Lung (tissue), 12 donors: Measurements from ENCODE around the gene IQGAP3. TPM values are rescaled to one million over a fixed set of nuclear protein-coding genes. Genes with fewer than 3 reads are reported as not detected.

Source experiments
- ATAC-seq: fragments of 200-7000 bp; cut with Tn5 transposase; one replicate; pipeline ENCODE4 v1.9.1; 2020; ENCODE audit warnings: moderate number of reproducible peaks; ENCODE audit not compliant: insufficient read depth, low FRiP score
- DNase-seq, 3 donors: peaks; one replicate each; pipeline ENCODE4 v3.0.0-alpha.2; 2013 to 2017
- H3K27ac ChIP-seq, 2 donors: one replicate each; pipeline ENCODE4 v1.5.1; 2013; ENCODE audit warnings: mild to moderate bottlenecking in 2 of 2, moderate library complexity in 2 of 2, control low read depth in 1 of 2, inconsistent platforms in 1 of 2, low read depth in 1 of 2, low read length in 1 of 2
- H3K27me3 ChIP-seq, 3 donors: one replicate each; pipeline ENCODE4 v1.5.1; 2013; ENCODE audit warnings: low read length in 2 of 3; ENCODE audit not compliant: control insufficient read depth in 3 of 3, insufficient read depth in 3 of 3
- H3K36me3 ChIP-seq, 4 donors: one replicate each; pipeline ENCODE4 v1.5.1; 2013; ENCODE audit warnings: low read length in 4 of 4, mild to moderate bottlenecking in 1 of 4, moderate library complexity in 1 of 4; ENCODE audit not compliant: control insufficient read depth in 4 of 4, insufficient read depth in 4 of 4
- H3K4me1 ChIP-seq, 5 donors: one replicate each; pipeline ENCODE4 v1.5.1; 2013; ENCODE audit warnings: low read length in 5 of 5, mild to moderate bottlenecking in 2 of 5, moderate library complexity in 1 of 5; ENCODE audit not compliant: control insufficient read depth in 5 of 5, insufficient read depth in 5 of 5
- H3K4me3 ChIP-seq: one replicate; pipeline ENCODE4 v1.5.1; 2013; ENCODE audit warnings: mild to moderate bottlenecking, control low read depth, moderate library complexity
- H3K9ac ChIP-seq, 2 donors: one replicate each; pipeline ENCODE4 v1.5.1; 2013; ENCODE audit warnings: low read length in 2 of 2, control low read depth in 1 of 2; ENCODE audit not compliant: insufficient read depth in 1 of 2
- H3K9me3 ChIP-seq, 4 donors: one replicate each; pipeline ENCODE4 v1.5.1; 2013; ENCODE audit warnings: low read length in 3 of 4, mild to moderate bottlenecking in 1 of 4, moderate library complexity in 1 of 4; ENCODE audit not compliant: control insufficient read depth in 4 of 4, insufficient read depth in 3 of 4
- WGBS, 2 donors: extraction: QIAGEN DNeasy Blood & Tissue Kit; methylation state at CpG; one replicate each; pipeline ENCODE4 v1.1.7; 2013; 5-methylcytosine and 5-hydroxymethylcytosine counted together
- polyA plus RNA-seq, 2 donors: library from polyadenylated mRNA; stranded (reverse); fragments of 200-250 nt; gene quantifications; one replicate each; pipeline ENCODE4 v1.2.1, GENCODE V29; 2013
- total RNA-seq, 2 donors: library from RNA; depleted of rRNA in 1 of 2; stranded (reverse); fragments of >200 nt in 1 of 2; gene quantifications; one replicate each; pipeline ENCODE4 v1.2.1, GENCODE V29; 2014 to 2021
- TF ChIP-seq, protein P1 (sequence below): IDR thresholded peaks from 2 replicates; pipeline ENCODE4 v1.5.1; 2012; ENCODE audit warnings: mild to moderate bottlenecking; ENCODE audit errors: control extremely low read depth, extremely low read depth
- donor health status: control.
- donor health status: control.
- donor health status: Bipolar disorder and iron deficiency.
- donor health status: healthy.
- donor health status: DM: yes; HTN: yes; CAD: no.

IQGAP3 gene
- total and polyA plus RNA-seq, 4 donors, result 0.42 to 3.4 (median 1.2) TPM

DNA sequence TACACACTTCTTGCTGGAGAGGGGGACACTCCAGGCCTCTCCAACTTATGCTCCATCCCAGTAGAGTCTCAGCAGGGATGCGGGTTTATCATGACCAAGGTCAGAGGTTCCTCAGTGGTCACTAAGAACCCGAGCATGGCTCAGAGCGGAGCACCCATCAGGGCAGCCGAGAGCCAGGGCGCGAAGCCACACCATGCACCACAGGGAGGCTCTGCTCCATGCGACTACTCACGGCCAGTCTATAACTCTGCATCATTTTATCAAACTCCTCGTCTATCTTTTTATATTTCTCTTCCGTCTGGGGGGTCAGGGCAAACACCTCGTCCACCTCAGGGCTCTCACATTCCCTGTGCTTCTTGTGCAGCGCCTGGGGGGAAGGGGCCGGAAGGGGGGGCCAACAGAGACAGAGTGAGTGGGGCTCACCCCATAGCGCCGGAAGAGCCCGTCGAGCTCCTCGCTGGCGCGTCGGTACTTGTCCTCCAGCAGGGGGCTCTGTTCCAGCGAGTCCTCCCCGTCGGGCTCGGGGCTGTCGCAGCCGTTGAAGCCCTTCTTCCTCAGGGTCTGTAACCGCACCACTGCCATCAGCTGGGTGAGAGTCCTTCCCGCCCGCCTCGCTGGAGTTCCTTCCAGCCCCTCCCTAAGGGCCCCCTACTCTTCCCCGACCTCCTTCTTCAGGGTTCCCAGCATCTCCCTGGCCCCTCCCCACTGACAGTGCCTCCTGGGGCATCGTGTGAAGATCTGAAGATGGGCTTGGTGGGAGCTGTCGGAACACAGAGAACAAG, 91.8 kb downstream of the IQGAP3 start:
- Histone ChIP-seq H3K4me3 (no peak overlapping the region), H3K4me1 (peaks cover 0 to 20% (median 0%) of the 10 kb centered on the region in 5 donors), H3K9me3 (no peaks in the 10 kb centered on the region), H3K9ac (no peak overlapping the region), H3K36me3 (peaks cover 23 to 70% (median 58%) of the 10 kb centered on the region in 4 donors), H3K27ac (peak overlapping the region in 1 of 2 donors; percentile 5), H3K27me3 (no peaks in the 10 kb centered on the region)
- DNase-seq (peak in 2 of 3 donors; percentile 45 to 64), ATAC-seq (peak; percentile 30)
- TF ChIP-seq, protein P1, sequence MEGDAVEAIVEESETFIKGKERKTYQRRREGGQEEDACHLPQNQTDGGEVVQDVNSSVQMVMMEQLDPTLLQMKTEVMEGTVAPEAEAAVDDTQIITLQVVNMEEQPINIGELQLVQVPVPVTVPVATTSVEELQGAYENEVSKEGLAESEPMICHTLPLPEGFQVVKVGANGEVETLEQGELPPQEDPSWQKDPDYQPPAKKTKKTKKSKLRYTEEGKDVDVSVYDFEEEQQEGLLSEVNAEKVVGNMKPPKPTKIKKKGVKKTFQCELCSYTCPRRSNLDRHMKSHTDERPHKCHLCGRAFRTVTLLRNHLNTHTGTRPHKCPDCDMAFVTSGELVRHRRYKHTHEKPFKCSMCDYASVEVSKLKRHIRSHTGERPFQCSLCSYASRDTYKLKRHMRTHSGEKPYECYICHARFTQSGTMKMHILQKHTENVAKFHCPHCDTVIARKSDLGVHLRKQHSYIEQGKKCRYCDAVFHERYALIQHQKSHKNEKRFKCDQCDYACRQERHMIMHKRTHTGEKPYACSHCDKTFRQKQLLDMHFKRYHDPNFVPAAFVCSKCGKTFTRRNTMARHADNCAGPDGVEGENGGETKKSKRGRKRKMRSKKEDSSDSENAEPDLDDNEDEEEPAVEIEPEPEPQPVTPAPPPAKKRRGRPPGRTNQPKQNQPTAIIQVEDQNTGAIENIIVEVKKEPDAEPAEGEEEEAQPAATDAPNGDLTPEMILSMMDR, result peak; percentile 39
- WGBS, 2 donors, result 32 to 43% methylated on average over 34 of the region's 34 CpGs

DNA sequence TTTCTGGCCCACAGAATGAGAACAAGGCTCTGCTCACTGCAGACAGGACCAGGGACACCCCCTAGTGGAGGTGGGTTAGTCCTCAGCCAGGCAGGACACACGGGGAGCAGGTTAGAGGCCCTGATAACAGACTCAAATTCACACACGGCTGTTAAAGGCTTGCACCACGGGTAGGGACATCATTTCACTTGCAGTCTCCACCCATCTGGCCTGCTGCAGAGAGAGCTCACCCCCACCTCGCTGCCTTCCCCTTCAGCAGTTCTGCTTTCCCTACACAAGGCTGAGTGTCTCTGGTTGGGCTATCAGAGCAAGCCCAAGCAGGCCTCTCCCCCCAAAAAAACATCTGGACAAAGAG, 92.4 kb downstream of the IQGAP3 start:
- Histone ChIP-seq H3K9ac (no peak overlapping the region), H3K4me1 (peaks cover 0 to 18% (median 0%) of the 10 kb centered on the region in 5 donors), H3K9me3 (no peaks in the 10 kb centered on the region), H3K27ac (peak overlapping the region in 1 of 2 donors; percentile 14), H3K27me3 (no peaks in the 10 kb centered on the region), H3K36me3 (peaks cover 23 to 75% (median 60%) of the 10 kb centered on the region in 4 donors), H3K4me3 (no peak overlapping the region)
- no peak for DNase-seq
- WGBS, 2 donors, result 33 to 43% methylated on average over 4 of the region's 4 CpGs
- TF ChIP-seq, protein P1, result no peak
- no peak for ATAC-seq

DNA sequence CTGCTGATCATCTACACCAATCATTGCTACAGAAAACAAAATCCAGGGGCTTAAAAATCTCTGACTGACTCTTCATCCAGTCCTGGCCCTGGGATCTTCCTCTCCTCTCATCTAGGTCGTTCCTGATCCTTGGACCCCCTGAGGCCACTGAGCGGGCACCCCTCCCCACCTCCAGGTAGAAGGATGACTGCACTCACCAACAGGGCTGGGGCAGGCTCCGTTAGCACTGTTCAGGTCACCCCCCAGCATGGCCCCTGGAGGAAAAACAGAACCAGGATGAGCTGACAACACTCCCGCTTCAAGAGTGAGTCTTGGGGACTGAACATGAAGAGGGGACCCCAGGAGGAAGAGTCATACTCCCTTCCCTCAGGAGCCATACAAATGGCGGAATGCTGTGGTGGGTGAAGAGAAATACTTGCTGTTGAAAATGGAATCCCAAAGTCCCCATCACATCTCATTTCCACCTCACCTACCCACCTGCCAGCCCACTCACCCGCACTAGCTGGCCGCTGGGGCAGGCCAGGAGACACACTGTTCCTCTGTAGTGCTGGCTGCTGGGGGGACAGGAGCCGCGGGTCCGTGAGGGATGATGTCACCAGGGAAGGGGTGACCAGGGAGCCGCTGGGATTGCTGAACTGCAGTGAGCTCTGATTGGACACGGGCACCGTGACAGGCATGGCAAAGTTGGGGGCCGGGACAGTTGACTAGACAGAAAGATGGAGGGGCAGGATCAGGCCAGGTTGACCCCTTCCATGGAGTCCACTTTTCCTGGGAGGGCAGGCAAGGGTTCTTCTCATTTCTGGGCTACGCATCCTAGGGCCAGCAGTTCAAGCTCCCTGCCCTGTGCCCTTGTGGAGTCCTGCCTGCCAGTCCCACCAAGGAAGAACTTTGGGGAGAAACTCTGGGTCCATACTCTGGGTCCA, 93.0 kb downstream of the IQGAP3 start:
- Histone ChIP-seq H3K4me3 (no peak overlapping the region), H3K4me1 (peaks cover 0 to 12% (median 0%) of the 10 kb centered on the region in 5 donors), H3K9ac (no peak overlapping the region), H3K27ac (peak overlapping the region; percentile 9 to 55), H3K9me3 (no peaks in the 10 kb centered on the region), H3K36me3 (peaks cover 23 to 79% (median 61%) of the 10 kb centered on the region in 4 donors), H3K27me3 (no peaks in the 10 kb centered on the region)
- TF ChIP-seq, protein P1, result no peak
- no peak for DNase-seq
- ATAC-seq, result no peak
- WGBS, 2 donors, result 90 to 92% methylated on average over 15 of the region's 15 CpGs
